NCI-H2171 treated with DMSO at 0.1 percent for 48 hours (cell line): ENCODE results near the gene SBF1.
A peak's percentile ranks its signal among the peaks of the same experiment; 100 is the strongest.
"Not testable (repeated sequence)": the region's sequence is repeated elsewhere in the genome, so short reads cannot be mapped to it uniquely, and the experiment has no call there.

Experiments used
- DNase-seq: peaks from one replicate; lab custom pipeline; 2025; lab: John Stamatoyannopoulos, UW

SBF1 gene, protein sequence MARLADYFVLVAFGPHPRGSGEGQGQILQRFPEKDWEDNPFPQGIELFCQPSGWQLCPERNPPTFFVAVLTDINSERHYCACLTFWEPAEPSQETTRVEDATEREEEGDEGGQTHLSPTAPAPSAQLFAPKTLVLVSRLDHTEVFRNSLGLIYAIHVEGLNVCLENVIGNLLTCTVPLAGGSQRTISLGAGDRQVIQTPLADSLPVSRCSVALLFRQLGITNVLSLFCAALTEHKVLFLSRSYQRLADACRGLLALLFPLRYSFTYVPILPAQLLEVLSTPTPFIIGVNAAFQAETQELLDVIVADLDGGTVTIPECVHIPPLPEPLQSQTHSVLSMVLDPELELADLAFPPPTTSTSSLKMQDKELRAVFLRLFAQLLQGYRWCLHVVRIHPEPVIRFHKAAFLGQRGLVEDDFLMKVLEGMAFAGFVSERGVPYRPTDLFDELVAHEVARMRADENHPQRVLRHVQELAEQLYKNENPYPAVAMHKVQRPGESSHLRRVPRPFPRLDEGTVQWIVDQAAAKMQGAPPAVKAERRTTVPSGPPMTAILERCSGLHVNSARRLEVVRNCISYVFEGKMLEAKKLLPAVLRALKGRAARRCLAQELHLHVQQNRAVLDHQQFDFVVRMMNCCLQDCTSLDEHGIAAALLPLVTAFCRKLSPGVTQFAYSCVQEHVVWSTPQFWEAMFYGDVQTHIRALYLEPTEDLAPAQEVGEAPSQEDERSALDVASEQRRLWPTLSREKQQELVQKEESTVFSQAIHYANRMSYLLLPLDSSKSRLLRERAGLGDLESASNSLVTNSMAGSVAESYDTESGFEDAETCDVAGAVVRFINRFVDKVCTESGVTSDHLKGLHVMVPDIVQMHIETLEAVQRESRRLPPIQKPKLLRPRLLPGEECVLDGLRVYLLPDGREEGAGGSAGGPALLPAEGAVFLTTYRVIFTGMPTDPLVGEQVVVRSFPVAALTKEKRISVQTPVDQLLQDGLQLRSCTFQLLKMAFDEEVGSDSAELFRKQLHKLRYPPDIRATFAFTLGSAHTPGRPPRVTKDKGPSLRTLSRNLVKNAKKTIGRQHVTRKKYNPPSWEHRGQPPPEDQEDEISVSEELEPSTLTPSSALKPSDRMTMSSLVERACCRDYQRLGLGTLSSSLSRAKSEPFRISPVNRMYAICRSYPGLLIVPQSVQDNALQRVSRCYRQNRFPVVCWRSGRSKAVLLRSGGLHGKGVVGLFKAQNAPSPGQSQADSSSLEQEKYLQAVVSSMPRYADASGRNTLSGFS (N-terminal part only)

DNA sequence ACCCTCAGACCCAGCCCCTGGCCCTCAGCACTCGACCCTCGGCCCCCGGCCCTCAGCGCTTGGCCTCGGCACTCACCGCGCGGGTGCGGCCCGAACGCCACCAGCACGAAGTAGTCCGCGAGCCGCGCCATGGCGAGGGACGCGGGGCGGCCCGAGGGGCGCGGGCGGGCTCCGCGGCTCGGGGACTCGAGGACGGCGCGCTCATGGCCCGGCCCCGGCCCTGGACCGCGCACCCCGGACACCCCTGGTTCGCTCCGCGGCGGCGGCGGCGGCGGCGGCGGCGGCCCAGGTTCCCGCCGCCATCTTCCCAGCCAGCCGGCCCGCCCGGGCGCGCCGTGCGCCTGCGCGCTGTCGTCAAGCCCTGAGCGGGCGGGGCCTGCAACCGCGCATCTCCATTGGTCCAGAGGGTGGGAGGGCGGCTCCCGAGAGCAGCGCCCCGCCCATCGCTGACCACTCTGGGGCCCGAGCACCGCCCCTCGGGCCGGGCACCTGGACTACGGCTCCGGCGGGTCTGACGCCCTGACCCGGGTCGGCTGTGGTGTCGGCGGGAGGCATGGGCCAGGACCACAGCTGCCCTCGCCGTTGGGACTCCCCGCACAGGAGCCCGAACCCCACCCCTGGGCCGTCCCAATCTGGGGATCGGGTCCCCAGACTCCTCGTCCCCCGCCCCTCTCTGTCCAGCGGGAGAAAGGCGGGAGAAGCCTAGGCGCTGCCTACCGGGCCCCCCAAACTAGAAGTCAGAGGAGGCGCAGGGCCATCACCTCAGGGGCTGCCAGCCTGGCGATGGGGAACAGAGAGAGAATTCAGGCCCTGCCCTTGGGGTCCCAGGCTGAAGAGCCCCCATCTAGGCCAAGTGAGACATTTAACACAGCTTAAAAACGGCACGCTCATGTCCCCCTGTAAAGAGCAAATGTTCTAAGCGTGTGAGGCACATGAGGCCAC lies at the start of gene SBF1:
Gene SBF1 (minus strand): TSS at position 326 of the 942 bp plus-strand sequence. CDS start 195 bp downstream, at position 131.
- peak; percentile 78 for DNase-seq

DNA sequence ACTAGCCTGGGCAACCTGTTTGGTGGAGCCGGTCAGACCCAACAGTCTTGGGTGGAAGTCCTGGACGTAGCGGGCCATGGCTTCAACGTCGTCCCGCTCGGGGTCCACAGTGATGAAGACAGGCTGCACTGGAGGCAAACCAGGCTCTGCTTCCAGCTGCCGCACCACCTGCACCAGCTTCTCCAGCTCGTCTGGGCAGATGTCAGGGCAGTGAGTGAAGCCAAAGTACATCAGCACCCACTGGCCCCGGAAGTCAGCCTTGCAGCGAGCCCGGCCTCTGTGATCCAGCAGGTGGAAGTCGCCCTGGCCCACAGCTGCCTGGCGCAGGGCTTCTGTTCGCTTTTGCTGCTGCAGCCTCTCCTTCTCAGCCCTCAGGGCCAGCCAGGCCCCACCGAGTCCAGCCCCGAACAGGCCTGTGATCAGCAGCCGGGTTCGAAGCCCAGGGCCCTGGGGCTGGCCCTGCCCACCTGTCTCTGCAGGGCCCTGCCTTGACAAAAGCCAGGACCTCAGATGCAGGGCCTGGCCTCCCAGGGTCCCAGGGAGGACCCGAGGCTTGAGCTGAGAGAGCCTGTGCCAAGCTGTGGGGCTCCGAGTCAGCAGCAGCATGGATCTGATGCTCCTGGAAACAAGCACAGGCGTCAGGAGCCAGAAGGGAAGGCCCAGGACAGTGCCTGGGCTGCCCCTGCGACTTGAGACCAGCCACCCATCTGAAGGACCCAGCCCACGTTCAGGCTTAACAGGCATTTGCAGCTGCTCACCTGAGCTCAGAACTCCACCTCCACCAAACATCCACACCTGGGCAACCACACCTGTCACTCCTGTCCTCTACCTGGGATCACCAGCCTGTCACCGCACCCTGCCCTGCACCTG lies 49.2 kb upstream of the SBF1 start:
- DNase-seq = peak; percentile 54

DNA sequence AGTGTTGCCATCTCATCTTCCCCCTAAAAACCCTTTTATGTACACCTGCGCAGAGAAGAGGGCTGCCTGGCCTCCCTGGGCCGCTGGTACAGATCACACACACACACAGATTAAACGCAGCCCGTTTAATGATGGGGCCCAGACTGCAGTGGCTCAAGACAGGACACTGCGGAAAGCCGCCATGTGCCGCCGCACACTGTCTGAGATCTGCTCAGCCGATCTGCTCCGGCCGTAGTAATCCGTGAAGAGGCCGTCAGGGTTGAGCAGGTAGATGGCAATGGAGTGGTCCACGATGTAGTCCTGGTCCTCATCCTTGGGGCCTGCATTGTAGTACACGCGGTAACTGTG lies 48.6 kb upstream of the SBF1 start:
- no peak for DNase-seq

DNA sequence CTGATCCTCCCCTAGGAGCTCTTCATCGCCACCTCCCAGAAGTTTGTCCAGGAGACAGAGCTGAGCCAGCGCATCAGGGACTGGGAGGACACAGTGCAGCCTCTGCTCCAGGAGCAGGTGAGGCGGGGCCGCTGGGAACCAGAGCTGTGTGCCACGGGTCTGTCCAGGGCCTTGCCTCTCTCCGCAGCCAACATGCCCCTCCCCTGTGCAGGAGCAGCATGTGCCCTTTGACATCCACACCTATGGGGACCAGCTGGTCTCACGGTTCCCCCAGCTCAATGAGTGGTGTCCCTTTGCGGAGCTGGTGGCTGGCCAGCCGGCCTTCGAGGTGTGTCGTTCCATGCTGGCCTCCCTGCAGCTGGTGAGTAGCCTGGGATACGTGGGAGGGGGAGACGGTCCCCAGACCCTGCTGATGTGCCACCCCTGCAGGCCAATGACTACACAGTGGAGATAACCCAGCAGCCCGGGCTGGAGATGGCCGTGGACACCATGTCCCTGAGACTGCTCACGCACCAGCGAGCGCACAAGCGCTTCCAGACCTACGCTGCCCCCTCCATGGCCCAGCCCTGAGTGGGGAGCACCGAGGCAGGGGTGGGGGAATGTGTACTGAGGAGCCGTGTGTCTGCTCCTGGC lies 48.1 kb upstream of the SBF1 start:
- DNase-seq = no peak

DNA sequence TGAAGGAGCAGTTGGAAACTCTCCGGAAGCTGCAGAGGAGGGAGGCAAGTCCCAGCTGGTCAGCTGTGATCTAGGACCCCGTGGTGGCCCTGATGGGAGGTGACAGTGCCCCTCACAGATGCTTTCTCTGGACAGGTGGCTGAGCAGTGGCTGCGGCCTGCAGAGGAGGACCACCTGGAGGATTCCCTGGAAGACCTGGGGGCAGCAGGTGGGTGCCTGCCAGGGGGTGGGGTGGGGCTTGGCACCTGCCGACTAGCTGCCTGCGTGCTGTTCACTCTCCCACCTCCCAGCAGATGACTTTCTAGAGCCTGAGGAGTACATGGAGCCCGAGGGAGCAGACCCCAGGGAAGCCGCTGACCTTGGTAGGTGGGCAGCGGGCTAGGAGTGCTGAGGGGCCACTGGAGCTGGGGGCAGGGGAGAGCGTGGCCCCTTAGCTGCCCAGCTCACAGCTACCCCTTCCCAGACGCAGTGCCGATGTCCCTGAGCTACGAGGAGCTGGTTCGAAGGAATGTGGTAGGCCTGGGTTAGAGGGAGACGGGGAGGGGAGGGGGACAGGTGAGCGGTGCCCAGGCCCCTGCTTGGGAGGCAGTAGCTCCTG lies 47.5 kb upstream of the SBF1 start:
- no peak for DNase-seq

DNA sequence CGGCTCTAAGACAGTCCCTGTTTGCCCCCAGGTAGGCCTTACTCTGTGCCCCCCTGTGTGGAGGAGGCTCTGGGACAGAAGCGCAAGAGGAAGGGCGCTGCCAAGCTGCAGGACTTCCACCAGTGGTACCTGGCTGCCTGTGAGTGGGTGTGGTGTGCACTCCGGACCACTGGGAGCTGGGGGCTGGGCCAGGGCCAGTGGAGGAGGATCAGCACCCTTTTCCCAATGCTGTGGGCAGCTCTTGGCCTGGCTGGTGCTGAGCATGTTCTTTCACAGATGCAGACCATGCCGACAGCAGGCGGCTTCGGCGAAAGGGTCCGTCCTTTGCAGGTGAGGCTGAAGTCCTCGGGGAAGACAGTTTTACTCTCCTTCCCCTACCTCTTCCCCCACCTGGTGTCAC lies 46.9 kb upstream of the SBF1 start:
- no peak for DNase-seq

DNA sequence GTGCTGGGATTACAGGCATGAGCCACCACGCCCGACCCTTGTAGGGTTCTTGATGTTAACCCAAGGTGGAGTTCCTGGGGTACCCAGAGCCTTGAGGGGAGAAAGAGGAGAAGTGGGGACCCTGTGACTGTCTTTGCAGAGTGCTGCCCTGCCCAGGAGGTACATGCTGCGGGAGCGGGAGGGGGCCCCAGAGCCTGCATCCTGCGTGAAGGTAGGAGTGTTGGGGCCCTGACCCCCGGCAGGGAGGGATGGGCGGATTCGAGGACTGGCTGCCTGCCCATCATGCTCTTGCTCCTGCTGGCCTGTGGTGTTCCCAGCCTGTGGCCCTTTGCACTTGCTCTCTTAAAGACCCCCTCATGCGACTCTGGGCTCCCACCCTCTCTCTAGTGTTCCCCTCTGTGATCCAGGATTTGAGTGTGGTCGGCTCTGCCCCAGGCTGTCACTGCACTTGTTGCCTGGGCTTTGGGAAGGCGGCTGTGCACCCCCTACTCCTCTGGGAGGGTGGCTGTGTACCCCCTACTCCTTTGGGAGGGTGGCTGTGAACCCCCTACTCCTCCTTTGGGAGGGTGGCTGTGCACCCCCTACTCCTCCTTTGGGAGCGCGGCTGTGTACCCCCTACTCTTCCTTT lies 46.1 kb upstream of the SBF1 start:
- DNase-seq = no peak

DNA sequence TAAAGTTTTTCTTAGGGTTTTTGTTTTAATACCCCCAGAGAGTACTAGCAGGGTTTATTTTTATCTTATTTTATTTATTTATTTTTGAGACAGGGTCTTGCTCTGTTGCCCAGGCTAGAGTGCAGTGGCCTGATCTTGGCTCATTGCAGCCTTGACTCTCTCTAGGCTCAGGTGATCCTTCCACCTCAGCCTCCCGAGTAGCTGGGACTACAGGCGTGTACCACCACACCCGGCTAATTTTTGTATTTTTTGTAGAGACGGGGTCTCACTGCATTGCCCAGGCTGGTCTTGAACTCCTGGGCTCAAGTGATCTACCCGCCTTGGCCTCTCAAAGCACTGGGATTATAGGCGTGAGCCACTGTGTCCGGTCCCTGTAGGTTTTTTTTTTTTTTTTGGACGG lies 45.3 kb upstream of the SBF1 start:
- not testable (repeated sequence) for DNase-seq

DNA sequence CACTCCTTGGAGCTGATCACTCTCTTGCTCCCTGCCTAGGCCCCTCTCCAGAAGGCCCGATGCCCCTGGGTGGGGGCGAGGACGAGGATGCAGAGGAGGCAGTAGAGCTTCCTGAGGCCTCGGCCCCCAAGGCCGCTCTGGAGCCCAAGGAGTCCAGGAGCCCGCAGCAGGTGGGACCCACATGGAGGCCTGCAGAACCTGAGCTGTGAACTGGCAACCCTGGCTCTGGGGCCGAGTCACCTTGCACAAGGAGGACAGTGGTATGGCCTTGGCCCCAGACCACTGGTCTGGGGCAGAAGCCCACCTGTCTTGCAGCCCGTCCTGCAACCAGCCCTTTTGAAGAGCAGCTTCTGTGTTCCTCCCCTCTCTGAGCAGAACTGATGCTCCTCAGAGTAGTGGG lies 44.3 kb upstream of the SBF1 start:
- no peak for DNase-seq

DNA sequence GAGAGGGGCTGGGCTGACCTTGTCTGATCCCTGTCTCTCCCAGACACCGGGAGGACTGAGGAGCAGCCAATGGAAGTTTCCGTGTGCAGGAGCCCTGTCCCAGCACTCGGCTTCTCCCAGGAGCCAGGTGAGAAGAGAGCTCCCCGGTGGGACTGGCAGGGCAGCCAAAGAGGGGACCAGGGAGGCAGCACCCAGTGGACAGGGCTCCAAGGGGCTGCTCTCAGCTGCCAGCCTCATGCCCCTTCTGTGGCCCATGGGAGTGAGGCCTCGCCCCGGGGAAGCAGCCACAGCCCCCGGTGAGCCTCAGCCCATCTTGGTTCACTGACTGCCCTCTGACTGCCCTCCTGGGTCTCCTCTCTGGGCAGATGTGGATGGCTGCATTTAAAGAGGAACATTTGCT lies 43.8 kb upstream of the SBF1 start:
- no peak for DNase-seq

DNA sequence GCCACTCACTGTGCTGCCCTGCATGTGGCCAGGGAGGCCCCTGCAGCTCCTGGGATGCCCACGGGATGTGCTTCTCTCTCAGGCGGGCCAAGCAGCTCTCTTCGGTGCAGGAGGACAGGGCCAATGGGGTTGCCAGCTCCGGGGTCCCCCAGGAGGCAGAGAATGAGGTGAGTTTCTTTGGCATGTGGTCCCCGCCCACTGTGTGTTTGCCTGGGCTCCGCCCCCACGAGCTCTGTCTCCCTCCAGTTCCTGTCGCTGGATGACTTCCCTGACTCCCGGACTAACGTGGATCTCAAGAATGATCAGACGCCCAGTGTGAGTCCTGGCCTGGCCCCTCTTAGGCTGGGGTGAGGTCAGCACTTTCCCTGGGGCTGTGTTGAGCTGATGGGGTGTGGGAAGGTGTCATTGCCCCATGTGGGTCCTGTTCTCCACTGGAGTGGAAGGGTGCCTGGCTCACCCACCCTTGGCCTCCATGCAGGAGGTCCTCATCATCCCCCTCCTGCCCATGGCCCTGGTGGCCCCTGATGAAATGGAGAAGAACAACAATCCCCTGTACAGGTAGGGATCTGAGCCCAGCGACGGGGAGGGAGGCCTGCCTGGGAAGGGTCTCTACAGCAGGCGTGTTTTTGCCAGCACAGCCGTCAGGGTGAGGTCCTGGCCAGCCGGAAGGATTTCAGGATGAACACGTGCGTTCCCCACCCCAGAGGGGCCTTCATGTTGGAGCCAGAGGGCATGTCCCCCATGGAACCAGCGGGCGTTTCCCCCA lies 42.8 kb upstream of the SBF1 start:
- DNase-seq = no peak

DNA sequence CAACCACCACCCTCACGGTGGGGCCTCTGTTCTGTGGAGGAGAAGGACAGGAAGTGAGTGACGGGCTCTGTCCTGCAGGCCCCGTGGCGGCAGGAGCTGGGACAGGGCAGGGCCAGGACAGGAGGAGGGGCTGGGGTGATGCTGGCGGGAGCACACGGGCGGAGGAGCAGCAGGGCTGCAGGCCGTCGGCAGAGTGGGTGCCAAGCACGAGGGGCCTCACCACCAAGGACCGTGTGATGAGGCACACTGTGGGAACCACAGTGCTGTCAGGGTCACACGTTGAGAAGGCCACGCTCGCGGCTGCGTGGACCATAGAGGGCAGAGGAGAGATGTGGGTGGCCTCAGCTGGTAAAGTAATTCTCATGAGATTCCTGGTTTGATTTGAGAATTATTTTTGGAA lies 42.1 kb upstream of the SBF1 start:
- no peak for DNase-seq

DNA sequence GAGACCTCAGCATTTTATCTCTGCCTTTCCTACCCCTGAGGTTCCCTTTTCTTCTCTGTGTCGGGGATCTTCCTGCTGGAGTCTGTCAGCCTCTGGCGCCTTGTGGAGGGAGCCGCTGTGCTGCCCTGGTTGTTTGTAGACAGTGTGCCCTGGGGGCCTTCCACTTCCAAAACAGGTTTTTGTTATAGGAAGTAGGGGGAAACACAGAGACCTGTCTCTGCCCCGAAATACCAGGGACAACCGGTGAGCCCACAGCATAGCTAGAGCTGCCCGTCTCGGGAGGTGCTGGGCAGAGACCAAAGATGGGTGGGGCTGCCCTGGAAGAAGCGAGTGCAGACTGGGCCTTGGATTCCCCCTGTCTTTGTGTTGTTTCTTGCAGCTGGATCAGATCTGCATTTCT lies 41.2 kb upstream of the SBF1 start:
- DNase-seq = no peak

DNA sequence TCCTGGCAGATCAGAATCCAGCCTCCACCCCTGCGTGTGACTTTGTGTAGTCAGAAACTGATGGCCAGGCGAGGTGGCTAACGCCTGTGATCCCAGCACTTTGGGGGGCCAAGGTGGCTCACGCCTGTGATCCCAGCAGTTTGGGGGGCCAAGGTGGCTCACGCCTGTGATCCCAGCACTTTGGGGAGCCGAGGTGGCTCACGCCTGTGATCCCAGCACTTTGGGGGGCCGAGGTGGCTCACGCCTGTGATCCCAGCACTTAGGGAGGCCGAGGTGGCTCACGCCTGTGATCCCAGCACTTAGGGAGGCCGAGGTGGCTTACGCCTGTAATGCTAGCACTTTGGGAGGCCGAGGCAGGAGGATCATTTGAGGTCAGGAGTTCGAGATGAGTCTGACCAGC lies 38.3 kb upstream of the SBF1 start:
- no peak for DNase-seq

DNA sequence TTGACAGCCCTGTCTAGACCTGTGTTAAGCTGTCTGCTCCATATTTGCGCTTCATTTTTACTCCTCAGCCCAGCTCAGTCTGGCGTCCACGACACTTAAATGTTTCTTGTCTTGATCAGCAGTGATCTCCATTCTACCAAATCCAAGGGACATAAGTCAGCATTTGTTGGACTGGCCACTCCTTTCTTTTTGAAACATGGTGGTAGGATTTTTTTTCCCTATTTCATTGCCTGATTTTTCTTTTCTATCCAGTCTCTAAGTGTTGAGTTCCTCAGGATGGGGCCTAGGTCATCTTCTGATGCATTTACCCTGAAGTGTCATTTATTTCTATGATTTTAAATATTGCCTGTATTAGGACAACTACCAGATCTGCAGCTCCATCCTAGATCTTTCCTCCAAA lies 34.1 kb upstream of the SBF1 start:
- DNase-seq = no peak

DNA sequence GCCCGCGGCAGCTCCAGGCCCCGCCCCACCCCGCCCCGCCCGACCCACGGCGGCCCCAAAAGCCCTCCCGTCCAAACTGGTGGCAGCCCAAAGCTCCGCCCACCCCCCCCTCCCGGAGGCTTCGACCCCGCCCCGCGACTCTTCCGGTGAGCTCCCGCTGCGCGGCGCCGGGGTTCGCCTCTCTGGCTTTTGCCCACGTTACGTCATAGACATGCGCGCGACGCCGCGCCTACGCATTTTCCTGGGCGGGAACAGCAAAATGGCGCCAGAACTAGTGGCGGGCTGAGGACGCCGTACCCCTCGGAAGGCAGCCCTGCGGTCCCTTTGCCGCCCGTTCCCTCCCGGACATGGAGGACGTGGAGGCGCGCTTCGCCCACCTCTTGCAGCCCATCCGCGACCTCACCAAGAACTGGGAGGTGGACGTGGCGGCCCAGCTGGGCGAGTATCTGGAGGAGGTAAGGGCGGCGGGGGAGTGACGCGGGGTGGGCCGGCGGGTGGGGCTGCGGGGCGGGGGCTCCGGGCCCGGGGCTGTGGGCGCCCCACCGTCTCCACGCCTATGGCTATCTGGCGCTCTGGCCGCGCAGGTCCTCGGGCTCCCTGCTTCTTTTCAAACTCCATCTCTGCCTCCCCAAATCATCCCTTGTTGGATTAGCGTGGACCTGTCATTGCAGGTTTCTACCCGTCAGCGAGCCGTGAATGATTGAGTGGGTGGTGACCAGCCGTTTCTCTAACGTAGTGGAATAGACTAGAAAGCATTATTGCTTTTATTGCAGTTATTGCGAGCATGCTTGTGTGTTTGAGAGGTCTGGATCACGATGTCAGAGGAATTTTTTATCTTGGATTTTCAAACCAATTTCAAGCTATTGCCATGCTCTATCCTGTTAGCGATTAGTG lies 33.4 kb upstream of the SBF1 start, which contains the start of gene NCAPH2:
Gene NCAPH2 (plus strand): TSS at position 234 of the 894 bp plus-strand sequence. CDS start 114 bp downstream, at position 348.
- DNase-seq = peak; percentile 96

DNA sequence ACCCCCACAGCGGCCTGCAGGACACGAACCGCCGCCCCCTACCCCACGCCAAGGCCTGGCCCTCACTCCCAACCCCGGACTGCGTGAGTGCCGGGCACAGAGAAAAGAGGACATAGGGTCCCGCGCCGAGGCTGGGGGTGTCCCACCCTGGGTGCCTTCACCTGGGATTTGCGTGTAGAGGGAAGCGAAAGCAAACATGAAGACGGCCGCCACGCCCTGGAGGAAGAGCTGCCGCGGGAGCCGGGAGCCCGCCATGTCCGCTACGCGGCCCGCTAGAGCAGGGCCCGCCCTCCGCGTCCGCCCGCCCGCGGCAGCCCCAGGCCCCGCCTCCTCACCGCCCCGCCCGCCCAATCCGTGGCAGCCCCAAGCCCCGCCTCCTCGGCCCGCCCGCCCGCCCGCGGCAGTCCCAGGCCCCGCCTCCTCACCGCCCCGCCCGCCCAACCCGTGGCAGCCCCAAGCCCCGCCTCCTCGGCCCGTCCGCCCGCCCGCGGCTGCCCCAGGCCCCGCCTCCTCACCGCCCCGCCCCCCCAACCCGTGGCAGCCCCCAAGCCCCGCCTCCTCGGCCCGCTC lies 32.7 kb upstream of the SBF1 start, which contains the start of gene LMF2:
Gene LMF2 (minus strand): TSS at position 282 of the 570 bp plus-strand sequence. CDS start 27 bp downstream, at position 255.
- no peak for DNase-seq
